ENCODE results near the gene TEX36.

- no peak for TF ChIP-seq ZNF217 (CRISPR knock-in tag; IDR thresholded peaks at IDR 0.05)
- no peak for TF ChIP-seq ZNF79 (CRISPR knock-in tag; IDR thresholded peaks at IDR 0.05; ENCODE audit: low read depth)
- no peak for TF ChIP-seq POLR2G (IDR thresholded peaks at IDR 0.05; ENCODE audit: low read depth, low read length)
- TF ChIP-seq SMAD3 (CRISPR knock-in tag; conservative IDR thresholded peaks at IDR 0.05) = no peak
- TF ChIP-seq POLR2A (conservative IDR thresholded peaks at IDR 0.05) = no peak
- no peak for TF ChIP-seq CTCF (IDR thresholded peaks at IDR 0.05 in 2 of 3, conservative IDR thresholded peaks at IDR 0.05 in 1 of 3; ENCODE audit: insufficient read depth in 2 of 3, low read depth in 1 of 3, low read length in 3 of 3)
- TF ChIP-seq MYBL2 (IDR thresholded peaks at IDR 0.05; ENCODE audit: low read depth) = no peak
- TF ChIP-seq MYBL2 (CRISPR knock-in tag; IDR thresholded peaks at IDR 0.05; ENCODE audit: borderline replicate concordance) = no peak
- TF ChIP-seq CREB5 (CRISPR knock-in tag; IDR thresholded peaks at IDR 0.05) = no peak
- no peak for TF ChIP-seq TAF15 (IDR thresholded peaks at IDR 0.05; ENCODE audit: low read depth, low read length)
- no peak for TF ChIP-seq MYC (IDR thresholded peaks at IDR 0.05; ENCODE audit: low read depth, low read length)
- no peak for TF ChIP-seq MYC (CRISPR knock-in tag; IDR thresholded peaks at IDR 0.05; ENCODE audit: borderline replicate concordance, low read depth)
- no peak for TF ChIP-seq NR2F6 (CRISPR knock-in tag; IDR thresholded peaks at IDR 0.05)
Measured at GRCh38 chr10:125611216-125611615, 71.7 kb downstream of the TEX36 start.
